Mucosa of rectum (tissue), 2 donors: ENCODE data around the gene SPO11.

ENCODE experiments used
- H3K27ac ChIP-seq, 2 donors: one replicate each; pipeline ENCODE4 v1.7.0; 2013; ENCODE audit warnings: inconsistent platforms in 2 of 2, low read depth in 2 of 2, low read length in 2 of 2
- H3K27me3 ChIP-seq, 2 donors: one replicate each; pipeline ENCODE4 v1.7.0; 2013; ENCODE audit warnings: low read length in 2 of 2; ENCODE audit not compliant: control insufficient read depth in 2 of 2, insufficient read depth in 2 of 2
- H3K36me3 ChIP-seq, 2 donors: one replicate each; pipeline ENCODE4 v1.7.0; 2013; ENCODE audit warnings: low read length in 2 of 2; ENCODE audit not compliant: control insufficient read depth in 2 of 2, insufficient read depth in 2 of 2
- H3K4me1 ChIP-seq, 2 donors: one replicate each; pipeline ENCODE4 v1.7.0; 2013; ENCODE audit warnings: low read length in 2 of 2, mild to moderate bottlenecking in 1 of 2; ENCODE audit not compliant: control insufficient read depth in 2 of 2, insufficient read depth in 2 of 2
- H3K4me3 ChIP-seq, 2 donors: one replicate each; pipeline ENCODE4 v1.7.0; 2013; ENCODE audit warnings: low read length in 2 of 2
- H3K9ac ChIP-seq, 2 donors: one replicate each; pipeline ENCODE4 v1.7.0; 2013; ENCODE audit warnings: low read length in 2 of 2, low read depth in 1 of 2, mild to moderate bottlenecking in 1 of 2
- H3K9me3 ChIP-seq, 2 donors: one replicate each; pipeline ENCODE4 v1.7.0; 2013; ENCODE audit warnings: low read length in 2 of 2; ENCODE audit not compliant: control insufficient read depth in 2 of 2
- donor health status: healthy.
- donor health status: Normal muscosa, but diverticular disease.

Gene SPO11

GRCh38 chr20:57317789-57318371, 11.7 kb upstream of the SPO11 start:
- H3K27me3 ChIP-seq = peaks cover 2 to 8% of the 10 kb centered on the region in 2 donors
- H3K9ac ChIP-seq = no peak overlapping the region
- H3K4me1 ChIP-seq = no peaks in the 10 kb centered on the region
- no peaks in the 10 kb centered on the region for H3K36me3 ChIP-seq
- H3K4me3 ChIP-seq = no peak overlapping the region
- no peaks in the 10 kb centered on the region for H3K9me3 ChIP-seq
- no peak overlapping the region for H3K27ac ChIP-seq

DNA sequence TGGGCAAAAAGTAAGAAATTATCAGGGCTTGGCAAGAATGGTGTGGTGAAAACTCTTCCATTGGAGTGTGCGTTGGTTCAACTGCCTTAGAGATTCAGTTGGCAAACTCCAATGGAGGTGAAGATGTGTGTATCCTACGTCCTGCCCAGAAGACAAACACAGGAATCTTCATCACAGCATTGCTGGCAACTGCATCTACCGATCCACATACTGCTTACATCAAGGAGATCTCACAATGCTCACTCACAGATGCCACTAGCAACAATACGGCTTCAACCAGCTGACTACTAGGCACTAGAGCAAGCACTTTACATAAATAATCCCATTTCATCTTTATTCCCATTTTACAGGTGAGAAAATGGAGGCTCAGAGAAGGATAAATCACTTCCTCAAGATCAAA, 10.0 kb upstream of the SPO11 start:
- Histone ChIP-seq H3K36me3 (no peaks in the 10 kb centered on the region), H3K4me1 (no peaks in the 10 kb centered on the region), H3K27me3 (peaks cover 4 to 8% of the 10 kb centered on the region in 2 donors), H3K9me3 (no peaks in the 10 kb centered on the region), H3K4me3 (no peak overlapping the region), H3K27ac (no peak overlapping the region), H3K9ac (no peak overlapping the region)

DNA sequence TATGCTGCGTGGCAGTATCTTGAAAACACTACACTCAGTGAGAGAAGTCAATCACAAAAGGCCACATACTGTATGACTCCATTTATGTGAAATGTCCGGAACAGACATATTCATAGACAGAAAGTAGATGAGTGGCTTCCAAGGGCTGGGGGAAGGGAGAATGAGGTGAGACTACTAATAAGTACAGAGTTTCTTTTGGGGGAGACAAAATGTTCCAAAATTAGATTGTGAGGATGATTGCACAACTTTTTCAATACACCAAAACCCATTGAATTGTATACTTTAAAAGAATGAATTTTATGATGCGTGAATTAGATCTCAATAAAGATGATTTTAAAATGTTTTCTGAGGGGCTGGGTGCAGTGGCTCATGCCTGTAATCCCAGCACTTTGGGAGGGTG, 9.2 kb upstream of the SPO11 start:
- no peaks in the 10 kb centered on the region for H3K9me3 ChIP-seq
- H3K4me1 ChIP-seq = no peaks in the 10 kb centered on the region
- no peak overlapping the region for H3K27ac ChIP-seq
- H3K36me3 ChIP-seq = no peaks in the 10 kb centered on the region
- H3K27me3 ChIP-seq = peaks cover 4 to 8% of the 10 kb centered on the region in 2 donors
- no peak overlapping the region for H3K9ac ChIP-seq
- H3K4me3 ChIP-seq = no peak overlapping the region

DNA sequence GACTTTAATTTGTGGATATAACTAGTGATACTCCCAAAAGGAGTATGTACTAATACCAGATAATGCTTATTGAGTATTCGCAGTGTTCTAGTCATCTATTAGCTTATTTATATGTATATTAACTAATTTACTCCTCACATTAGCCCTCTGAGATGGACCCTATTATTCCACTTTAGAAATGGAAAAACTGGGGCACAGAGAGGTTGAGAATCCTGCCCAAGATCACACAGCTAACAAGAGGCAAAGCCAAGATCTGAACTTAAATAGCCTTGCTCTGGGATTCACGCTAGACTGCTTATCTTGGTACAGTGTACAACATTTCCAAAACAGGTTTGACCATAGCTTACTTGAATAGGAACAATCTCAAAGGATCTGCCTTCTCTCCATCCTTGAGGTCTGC, 8.5 kb upstream of the SPO11 start:
- Histone ChIP-seq H3K4me3 (no peak overlapping the region), H3K9me3 (no peaks in the 10 kb centered on the region), H3K4me1 (no peaks in the 10 kb centered on the region), H3K9ac (no peak overlapping the region), H3K27ac (no peak overlapping the region), H3K36me3 (no peaks in the 10 kb centered on the region), H3K27me3 (peaks cover 4 to 8% of the 10 kb centered on the region in 2 donors)

GRCh38 chr20:57322476-57322875, 7.1 kb upstream of the SPO11 start:
- Histone ChIP-seq H3K9ac (no peak overlapping the region), H3K4me1 (peaks cover 0 to 4% of the 10 kb centered on the region in 2 donors), H3K9me3 (no peaks in the 10 kb centered on the region), H3K4me3 (no peak overlapping the region), H3K27me3 (peaks cover 4 to 8% of the 10 kb centered on the region in 2 donors), H3K27ac (no peak overlapping the region), H3K36me3 (no peaks in the 10 kb centered on the region)

DNA sequence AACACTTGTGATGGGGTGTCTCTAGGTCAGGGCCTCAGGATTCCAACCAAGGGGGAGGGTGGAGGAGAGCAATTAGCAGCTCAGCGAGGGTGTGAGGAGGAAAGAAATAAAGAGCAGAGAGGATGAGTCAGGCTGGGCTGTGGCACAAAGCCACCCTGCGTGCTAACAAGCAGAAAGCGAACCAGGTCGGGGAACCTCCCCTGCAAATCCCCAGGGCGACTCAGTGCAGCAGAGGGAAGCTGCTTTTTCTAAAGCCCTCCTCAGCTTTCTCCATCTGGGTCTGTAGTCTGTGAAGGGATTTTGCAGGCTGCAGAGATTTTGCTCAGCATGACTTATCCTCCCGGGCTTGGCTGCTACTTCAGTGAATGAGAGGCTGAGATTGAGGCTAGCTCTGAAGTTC, 6.6 kb upstream of the SPO11 start:
- no peak overlapping the region for H3K9ac ChIP-seq
- H3K4me1 ChIP-seq = peaks cover 0 to 4% of the 10 kb centered on the region in 2 donors
- peaks cover 4 to 8% of the 10 kb centered on the region in 2 donors for H3K27me3 ChIP-seq
- no peak overlapping the region for H3K27ac ChIP-seq
- H3K36me3 ChIP-seq = no peaks in the 10 kb centered on the region
- H3K9me3 ChIP-seq = no peaks in the 10 kb centered on the region
- no peak overlapping the region for H3K4me3 ChIP-seq

- no peaks in the 10 kb centered on the region for H3K9me3 ChIP-seq
- H3K36me3 ChIP-seq = no peaks in the 10 kb centered on the region
- no peak overlapping the region for H3K4me3 ChIP-seq
- no peak overlapping the region for H3K27ac ChIP-seq
- peaks cover 4 to 8% of the 10 kb centered on the region in 2 donors for H3K27me3 ChIP-seq
- H3K4me1 ChIP-seq = peaks cover 0 to 4% of the 10 kb centered on the region in 2 donors
- H3K9ac ChIP-seq = no peak overlapping the region
These were observed 3.8 kb upstream of the SPO11 start for GRCh38 chr20:57325632-57326356.

- H3K36me3 ChIP-seq = no peaks in the 10 kb centered on the region
- H3K9ac ChIP-seq = no peak overlapping the region
- peaks cover 4% of the 10 kb centered on the region in 2 donors for H3K27me3 ChIP-seq
- no peak overlapping the region for H3K27ac ChIP-seq
- H3K4me1 ChIP-seq = peaks cover 0 to 4% of the 10 kb centered on the region in 2 donors
- H3K9me3 ChIP-seq = no peaks in the 10 kb centered on the region
- H3K4me3 ChIP-seq = no peak overlapping the region
These were observed 2.7 kb upstream of the SPO11 start for GRCh38 chr20:57326667-57327455.

- H3K36me3 ChIP-seq = no peaks in the 10 kb centered on the region
- H3K27me3 ChIP-seq = peaks cover 2 to 3% of the 10 kb centered on the region in 2 donors
- H3K9me3 ChIP-seq = no peaks in the 10 kb centered on the region
- peaks cover 0 to 4% of the 10 kb centered on the region in 2 donors for H3K4me1 ChIP-seq
- H3K9ac ChIP-seq = no peak overlapping the region
- H3K27ac ChIP-seq = no peak overlapping the region
- no peak overlapping the region for H3K4me3 ChIP-seq
These were observed 1.8 kb upstream of the SPO11 start for GRCh38 chr20:57327820-57328219.

- peaks cover 0 to 4% of the 10 kb centered on the region in 2 donors for H3K4me1 ChIP-seq
- peaks cover 0 to 4% of the 10 kb centered on the region in 2 donors for H3K27me3 ChIP-seq
- H3K27ac ChIP-seq = no peak overlapping the region
- no peak overlapping the region for H3K9ac ChIP-seq
- H3K4me3 ChIP-seq = no peak overlapping the region
- H3K9me3 ChIP-seq = no peaks in the 10 kb centered on the region
- H3K36me3 ChIP-seq = no peaks in the 10 kb centered on the region
These were observed 1.4 kb downstream of the SPO11 start for GRCh38 chr20:57330998-57331397.
